BLaER1 (cell line): ENCODE results near the gene KDF1.
A peak's percentile ranks its signal among the peaks of the same experiment; 100 is the strongest.

Experiments used
- H3K27ac ChIP-seq: shearing (Covaris generic); formaldehyde crosslinking; 2 replicates; pipeline ENCODE4 v1.8.1; 2022
- H3K27me3 ChIP-seq: shearing (Covaris generic); formaldehyde crosslinking; 2 replicates; pipeline ENCODE4 v1.8.1; 2022
- H3K36me3 ChIP-seq: shearing (Covaris generic); formaldehyde crosslinking; 2 replicates; pipeline ENCODE4 v1.8.1; 2022
- H3K4me1 ChIP-seq: shearing (Covaris generic); formaldehyde crosslinking; 2 replicates; pipeline ENCODE4 v1.8.1; 2022
- H3K4me2 ChIP-seq: shearing (Covaris generic); formaldehyde crosslinking; 2 replicates; pipeline ENCODE4 v1.8.1; 2022
- H3K4me3 ChIP-seq: shearing (Covaris generic); formaldehyde crosslinking; 2 replicates; pipeline ENCODE4 v1.8.1; 2022
- H3K9ac ChIP-seq: shearing (Covaris generic); formaldehyde crosslinking; 2 replicates; pipeline ENCODE4 v1.8.1; 2022
- H3K9me3 ChIP-seq: shearing (Covaris generic); formaldehyde crosslinking; 2 replicates; pipeline ENCODE4 v1.8.1; 2022
- H4K20me1 ChIP-seq: shearing (Covaris generic); formaldehyde crosslinking; 2 replicates; pipeline ENCODE4 v1.8.1; 2022
- Cebpa-rat ChIP-seq: shearing (Covaris generic); IDR thresholded peaks from 2 replicates; pipeline ENCODE4 v1.8.1; 2022

Gene KDF1

DNA sequence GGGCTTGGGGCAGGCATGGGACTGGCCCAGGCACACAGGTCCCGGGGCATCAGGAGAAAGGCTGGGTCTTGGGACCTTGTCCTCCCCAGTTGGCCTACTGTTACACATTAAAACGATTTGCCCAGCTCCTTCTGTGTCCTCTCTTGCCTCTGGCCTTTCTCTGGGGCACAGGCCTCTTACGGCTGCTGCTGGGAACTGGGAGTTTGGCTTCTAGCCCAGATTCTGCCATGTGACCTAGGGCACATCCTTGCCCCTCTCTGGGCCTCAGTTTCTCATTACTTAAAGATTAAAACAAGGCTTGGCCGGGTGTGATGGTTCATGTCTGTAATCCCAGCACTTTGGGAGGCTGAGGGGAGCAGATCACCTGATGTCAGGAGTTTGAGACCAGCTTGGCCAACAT lies 14.0 kb downstream of the KDF1 start:
- no peak overlapping the region for H3K27ac ChIP-seq
- no peak overlapping the region for H3K4me2 ChIP-seq
- H3K27me3 ChIP-seq: no peaks in the 10 kb centered on the region
- H3K4me3 ChIP-seq: no peak overlapping the region
- peaks cover 75% of the 10 kb centered on the region for H3K36me3 ChIP-seq
- no peak overlapping the region for H3K9ac ChIP-seq
- peaks cover 34% of the 10 kb centered on the region; the same call in 1 of the 2 replicates for H4K20me1 ChIP-seq
- TF ChIP-seq Cebpa-rat: no peak
- peaks cover 17% of the 10 kb centered on the region for H3K4me1 ChIP-seq
- no peaks in the 10 kb centered on the region for H3K9me3 ChIP-seq

GRCh38 chr1:26945728-26946127 lies 14.5 kb downstream of the KDF1 start:
- peaks cover 39% of the 10 kb centered on the region; the same call in 1 of the 2 replicates for H4K20me1 ChIP-seq
- H3K4me2 ChIP-seq: no peak overlapping the region
- H3K4me1 ChIP-seq: peaks cover 12% of the 10 kb centered on the region
- H3K27ac ChIP-seq: no peak overlapping the region
- H3K36me3 ChIP-seq: peaks cover 81% of the 10 kb centered on the region
- H3K4me3 ChIP-seq: no peak overlapping the region
- no peaks in the 10 kb centered on the region for H3K9me3 ChIP-seq
- H3K27me3 ChIP-seq: no peaks in the 10 kb centered on the region
- no peak for TF ChIP-seq Cebpa-rat
- H3K9ac ChIP-seq: no peak overlapping the region

GRCh38 chr1:26945138-26945537 lies 15.1 kb downstream of the KDF1 start:
- H3K36me3 ChIP-seq: peaks cover 87% of the 10 kb centered on the region
- H3K4me2 ChIP-seq: no peak overlapping the region
- peaks cover 45% of the 10 kb centered on the region for H4K20me1 ChIP-seq
- no peak overlapping the region for H3K4me3 ChIP-seq
- H3K27ac ChIP-seq: no peak overlapping the region
- peaks cover 6% of the 10 kb centered on the region for H3K4me1 ChIP-seq
- H3K9me3 ChIP-seq: no peaks in the 10 kb centered on the region
- no peak overlapping the region for H3K9ac ChIP-seq
- TF ChIP-seq Cebpa-rat: no peak
- H3K27me3 ChIP-seq: no peaks in the 10 kb centered on the region

DNA sequence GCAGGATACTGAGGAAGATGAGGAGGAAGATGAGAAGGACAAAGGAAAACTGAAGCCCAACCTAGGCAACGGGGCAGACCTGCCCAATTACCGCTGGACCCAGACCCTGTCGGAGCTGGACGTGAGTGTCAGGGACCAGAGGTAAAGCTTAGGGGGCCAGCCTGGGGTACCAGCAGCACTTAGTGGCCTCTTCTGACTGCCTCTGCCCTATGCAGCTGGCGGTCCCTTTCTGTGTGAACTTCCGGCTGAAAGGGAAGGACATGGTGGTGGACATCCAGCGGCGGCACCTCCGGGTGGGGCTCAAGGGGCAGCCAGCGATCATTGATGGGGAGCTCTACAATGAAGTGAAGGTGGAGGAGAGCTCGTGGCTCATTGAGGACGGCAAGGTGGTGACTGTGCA lies 17.6 kb downstream of the KDF1 start:
- Histone ChIP-seq H3K36me3 (peaks cover 100% of the 10 kb centered on the region), H3K4me2 (no peak overlapping the region), H3K27me3 (no peaks in the 10 kb centered on the region), H4K20me1 (peaks cover 70% of the 10 kb centered on the region), H3K4me1 (no peaks in the 10 kb centered on the region), H3K9me3 (no peaks in the 10 kb centered on the region), H3K4me3 (no peak overlapping the region), H3K9ac (no peak overlapping the region), H3K27ac (no peak overlapping the region)
- no peak for TF ChIP-seq Cebpa-rat

GRCh38 chr1:26941311-26941710 lies 19.0 kb downstream of the KDF1 start:
- no peak for TF ChIP-seq Cebpa-rat
- no peak overlapping the region for H3K4me2 ChIP-seq
- no peak overlapping the region for H3K4me3 ChIP-seq
- H3K4me1 ChIP-seq: no peaks in the 10 kb centered on the region
- peaks cover 100% of the 10 kb centered on the region for H3K36me3 ChIP-seq
- H3K9ac ChIP-seq: no peak overlapping the region
- H3K27ac ChIP-seq: no peak overlapping the region
- no peaks in the 10 kb centered on the region for H3K27me3 ChIP-seq
- peaks cover 77% of the 10 kb centered on the region for H4K20me1 ChIP-seq
- no peaks in the 10 kb centered on the region for H3K9me3 ChIP-seq

DNA sequence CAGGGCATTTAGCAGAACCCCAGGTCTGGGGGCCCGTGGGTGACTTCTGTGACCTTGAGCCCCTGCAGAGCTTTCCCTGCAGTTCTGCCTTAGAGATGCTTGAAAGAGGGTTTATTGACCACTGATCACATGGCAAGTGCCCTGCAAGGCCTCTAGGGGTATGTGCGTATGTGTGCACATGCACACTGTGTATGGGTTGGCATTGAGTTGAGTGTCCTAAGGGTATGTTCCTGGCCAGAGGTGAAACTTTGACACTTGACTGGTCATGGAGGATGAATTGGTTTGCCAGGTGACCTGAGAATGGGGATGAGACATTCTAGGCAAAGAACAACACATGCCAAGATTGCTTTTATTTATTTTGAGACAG lies 21.6 kb downstream of the KDF1 start:
- Histone ChIP-seq H3K36me3 (peaks cover 98% of the 10 kb centered on the region), H3K4me1 (no peaks in the 10 kb centered on the region), H4K20me1 (peaks cover 85% of the 10 kb centered on the region), H3K4me3 (no peak overlapping the region), H3K9me3 (no peaks in the 10 kb centered on the region), H3K27ac (no peak overlapping the region), H3K27me3 (no peaks in the 10 kb centered on the region), H3K4me2 (no peak overlapping the region), H3K9ac (no peak overlapping the region)
- TF ChIP-seq Cebpa-rat: no peak

GRCh38 chr1:26938004-26938658 lies 22.1 kb downstream of the KDF1 start:
- Histone ChIP-seq H3K4me3 (no peak overlapping the region), H3K4me2 (no peak overlapping the region), H3K36me3 (peaks cover 98% of the 10 kb centered on the region), H4K20me1 (peaks cover 83% of the 10 kb centered on the region), H3K27ac (no peak overlapping the region), H3K4me1 (no peaks in the 10 kb centered on the region), H3K27me3 (no peaks in the 10 kb centered on the region), H3K9ac (no peak overlapping the region), H3K9me3 (no peaks in the 10 kb centered on the region)
- TF ChIP-seq Cebpa-rat: no peak

- Histone ChIP-seq H3K27me3 (no peaks in the 10 kb centered on the region), H4K20me1 (peaks cover 86% of the 10 kb centered on the region), H3K9ac (no peak overlapping the region), H3K4me1 (no peaks in the 10 kb centered on the region), H3K9me3 (no peaks in the 10 kb centered on the region), H3K4me2 (no peak overlapping the region), H3K4me3 (no peak overlapping the region), H3K36me3 (peaks cover 98% of the 10 kb centered on the region), H3K27ac (no peak overlapping the region)
- TF ChIP-seq Cebpa-rat: no peak
Observed at GRCh38 chr1:26936823-26937222, 23.4 kb downstream of the KDF1 start.

GRCh38 chr1:26932531-26932930 lies 27.7 kb downstream of the KDF1 start:
- Histone ChIP-seq H3K4me2 (no peak overlapping the region), H3K4me1 (no peaks in the 10 kb centered on the region), H3K9ac (no peak overlapping the region), H3K4me3 (no peak overlapping the region), H3K36me3 (peaks cover 98% of the 10 kb centered on the region), H3K9me3 (no peaks in the 10 kb centered on the region), H3K27me3 (no peaks in the 10 kb centered on the region), H4K20me1 (peaks cover 71% of the 10 kb centered on the region), H3K27ac (no peak overlapping the region)
- no peak for TF ChIP-seq Cebpa-rat

- H3K9me3 ChIP-seq: no peaks in the 10 kb centered on the region
- no peak overlapping the region for H3K27ac ChIP-seq
- H3K36me3 ChIP-seq: peaks cover 59% of the 10 kb centered on the region
- H3K9ac ChIP-seq: no peak overlapping the region
- TF ChIP-seq Cebpa-rat: no peak
- no peak overlapping the region for H3K4me3 ChIP-seq
- H3K4me1 ChIP-seq: peaks cover 21% of the 10 kb centered on the region
- H3K27me3 ChIP-seq: no peaks in the 10 kb centered on the region
- peak overlapping the region; percentile 97; the same call in 1 of the 2 replicates for H3K4me2 ChIP-seq
- H4K20me1 ChIP-seq: peaks cover 60% of the 10 kb centered on the region
Observed at GRCh38 chr1:26923711-26924110, 36.6 kb downstream of the KDF1 start.

DNA sequence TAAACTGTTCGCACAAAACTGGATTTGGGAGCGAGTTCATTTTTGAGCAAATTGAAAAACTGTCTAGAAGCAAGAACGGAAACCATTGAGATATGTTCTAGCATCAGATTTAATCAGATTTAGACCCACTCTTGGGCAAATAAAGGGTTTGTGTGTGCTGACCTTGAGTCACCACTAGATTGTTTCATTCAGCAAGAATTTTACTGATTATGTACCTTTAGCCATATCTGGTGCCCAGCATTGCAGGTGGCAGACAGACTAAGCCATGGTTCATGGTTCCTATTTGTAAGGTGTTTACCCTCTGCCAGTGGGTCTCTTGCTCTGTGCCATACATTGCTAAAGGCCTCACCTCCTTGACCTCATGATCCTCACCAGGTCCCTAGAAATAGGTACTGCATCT lies 37.4 kb downstream of the KDF1 start:
- H3K27me3 ChIP-seq: no peaks in the 10 kb centered on the region
- no peaks in the 10 kb centered on the region for H3K9me3 ChIP-seq
- H4K20me1 ChIP-seq: peaks cover 52% of the 10 kb centered on the region
- peaks cover 51% of the 10 kb centered on the region for H3K36me3 ChIP-seq
- peak overlapping the region; percentile 93 for H3K9ac ChIP-seq
- peak overlapping the region; percentile 97 for H3K4me2 ChIP-seq
- no peak for TF ChIP-seq Cebpa-rat
- no peak overlapping the region for H3K27ac ChIP-seq
- peaks cover 21% of the 10 kb centered on the region for H3K4me1 ChIP-seq
- peak overlapping the region; percentile 96 for H3K4me3 ChIP-seq
